ENCODE data around the gene SCN4A.
"Not testable (repeated sequence)": the region's sequence is repeated elsewhere in the genome, so short reads cannot be mapped to it uniquely, and the experiment has no call there.

The SCN4A gene

GRCh38 chr17:63925615-63926014 lies 47.1 kb downstream of the SCN4A start:
- no peak for DNase-seq (ENCODE audit: low read depth)
- H3K4me3 ChIP-seq (ENCODE audit: low read length), result no peak overlapping the region
- TF ChIP-seq, protein P1, sequence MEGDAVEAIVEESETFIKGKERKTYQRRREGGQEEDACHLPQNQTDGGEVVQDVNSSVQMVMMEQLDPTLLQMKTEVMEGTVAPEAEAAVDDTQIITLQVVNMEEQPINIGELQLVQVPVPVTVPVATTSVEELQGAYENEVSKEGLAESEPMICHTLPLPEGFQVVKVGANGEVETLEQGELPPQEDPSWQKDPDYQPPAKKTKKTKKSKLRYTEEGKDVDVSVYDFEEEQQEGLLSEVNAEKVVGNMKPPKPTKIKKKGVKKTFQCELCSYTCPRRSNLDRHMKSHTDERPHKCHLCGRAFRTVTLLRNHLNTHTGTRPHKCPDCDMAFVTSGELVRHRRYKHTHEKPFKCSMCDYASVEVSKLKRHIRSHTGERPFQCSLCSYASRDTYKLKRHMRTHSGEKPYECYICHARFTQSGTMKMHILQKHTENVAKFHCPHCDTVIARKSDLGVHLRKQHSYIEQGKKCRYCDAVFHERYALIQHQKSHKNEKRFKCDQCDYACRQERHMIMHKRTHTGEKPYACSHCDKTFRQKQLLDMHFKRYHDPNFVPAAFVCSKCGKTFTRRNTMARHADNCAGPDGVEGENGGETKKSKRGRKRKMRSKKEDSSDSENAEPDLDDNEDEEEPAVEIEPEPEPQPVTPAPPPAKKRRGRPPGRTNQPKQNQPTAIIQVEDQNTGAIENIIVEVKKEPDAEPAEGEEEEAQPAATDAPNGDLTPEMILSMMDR (conservative IDR thresholded peaks at IDR 0.05; ENCODE audit: low read depth, low read length), result no peak

DNA sequence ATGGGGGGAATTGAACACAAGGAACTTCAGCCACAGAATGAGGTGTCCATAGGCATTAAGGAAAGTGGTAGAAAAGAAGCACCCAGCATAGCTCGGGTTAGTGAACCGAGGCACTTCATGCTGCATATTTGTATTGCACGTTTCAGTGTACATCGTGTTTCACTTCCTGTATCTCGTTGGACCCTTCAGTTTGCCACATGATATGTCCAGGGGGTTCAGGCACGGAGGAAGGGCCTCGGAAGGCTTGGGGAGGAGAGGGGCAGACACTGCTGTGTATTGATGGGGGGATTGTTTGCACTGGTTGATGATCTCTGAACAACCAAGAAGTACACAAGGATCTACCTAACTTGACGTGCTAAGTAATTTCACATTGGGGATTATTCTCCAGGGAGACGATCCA lies 50.3 kb downstream of the SCN4A start:
- not testable (repeated sequence) for DNase-seq (ENCODE audit: low read depth); H3K4me3 ChIP-seq (ENCODE audit: low read length)

DNA sequence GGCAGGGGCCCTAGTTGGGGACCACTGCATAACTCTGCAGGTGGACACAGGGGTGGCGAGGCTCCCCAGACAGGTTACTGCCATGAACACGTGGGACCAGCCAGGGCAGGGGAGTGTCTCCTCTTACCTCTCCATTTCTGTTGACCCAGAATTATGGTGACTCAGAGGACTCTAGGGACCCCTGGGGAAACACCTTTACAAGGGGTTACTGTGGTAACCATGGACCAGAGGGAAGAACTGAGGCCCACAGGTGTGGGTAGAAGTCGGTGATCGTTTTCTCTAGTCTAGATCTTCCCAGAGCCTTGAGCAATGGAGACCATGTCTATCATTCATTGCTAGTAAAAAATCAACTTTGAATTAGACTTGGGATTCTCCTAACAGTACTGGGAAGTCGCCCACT lies 51.9 kb downstream of the SCN4A start:
- H3K4me3 ChIP-seq (ENCODE audit: low read length); DNase-seq (ENCODE audit: low read depth): not testable (repeated sequence)

DNA sequence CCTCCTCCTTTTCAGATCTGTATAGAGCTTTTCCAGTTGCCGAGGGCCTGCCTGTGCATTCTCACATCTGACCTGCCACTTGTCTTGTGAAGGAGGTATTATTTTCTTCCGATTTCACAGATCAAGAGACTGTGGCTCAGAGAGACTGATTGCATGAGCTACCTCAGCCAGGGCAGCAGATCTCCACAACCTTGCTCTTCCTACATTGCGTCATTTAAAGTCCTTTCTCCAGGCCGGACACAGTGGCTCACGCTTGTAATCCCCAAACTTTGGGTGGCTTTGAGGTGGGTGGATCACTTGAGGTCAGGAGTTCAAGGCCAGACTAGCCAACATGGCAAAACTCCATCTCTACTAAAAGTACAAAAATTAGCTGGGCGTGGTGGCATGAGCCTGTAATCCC lies 52.7 kb downstream of the SCN4A start:
- DNase-seq (ENCODE audit: low read depth); H3K4me3 ChIP-seq (ENCODE audit: low read length): not testable (repeated sequence)

DNA sequence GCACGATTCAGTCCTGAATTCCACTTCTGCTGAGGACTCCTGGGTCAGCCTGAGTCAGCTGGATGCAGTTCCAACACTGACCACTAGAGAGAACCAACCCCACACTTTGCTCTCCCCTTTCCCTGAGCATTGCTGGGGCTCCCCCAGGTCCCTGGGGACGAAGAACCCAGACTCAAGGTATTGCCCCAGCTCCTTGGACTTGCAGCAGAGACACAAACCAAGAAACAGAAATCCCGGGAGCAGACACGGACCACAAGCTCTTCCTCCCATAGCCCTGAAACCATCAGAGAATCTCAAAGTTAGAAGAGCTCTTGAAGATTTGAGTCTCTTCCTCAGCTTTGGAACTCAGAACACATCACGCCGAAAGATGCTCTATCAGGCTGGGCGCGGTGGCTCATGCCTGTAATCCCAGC lies 53.4 kb downstream of the SCN4A start:
- H3K4me3 ChIP-seq (ENCODE audit: low read length), result no peak overlapping the region
- DNase-seq (ENCODE audit: low read depth), result no peak
- TF ChIP-seq, protein P1 (conservative IDR thresholded peaks at IDR 0.05; ENCODE audit: low read depth, low read length), result peak; percentile 94

DNA sequence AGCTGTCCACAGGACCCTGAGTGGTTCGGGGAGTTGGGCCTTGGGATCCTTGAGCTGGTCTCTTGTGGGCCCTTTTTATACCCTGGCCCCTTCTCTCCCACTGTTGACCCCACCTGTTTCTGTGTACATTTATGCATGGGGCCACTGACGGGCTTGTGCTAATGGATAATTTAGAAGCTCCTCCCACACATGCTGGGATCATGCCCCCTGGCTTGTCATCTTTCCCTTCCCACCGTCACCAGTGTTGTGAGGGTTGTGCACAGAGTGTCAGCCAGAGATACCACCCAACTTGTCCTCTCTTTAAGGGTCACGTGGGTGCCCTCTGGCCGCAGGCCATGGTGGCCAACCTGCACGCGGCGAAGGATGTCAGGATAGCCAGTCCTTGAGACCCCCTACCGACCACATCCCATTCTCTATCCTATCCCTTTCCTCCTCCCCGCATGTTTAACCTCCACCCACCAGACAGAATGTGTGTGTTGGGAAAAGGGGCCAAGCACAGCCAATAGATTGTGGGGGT lies 53.9 kb downstream of the SCN4A start, which contains the start of gene GH1:
GH1 (minus strand) TSS at position 51 of the 517 bp plus-strand sequence. CDS start 63 bp downstream, outside the sequence.
- H3K4me3 ChIP-seq (ENCODE audit: low read length); DNase-seq (ENCODE audit: low read depth): not testable (repeated sequence)

DNA sequence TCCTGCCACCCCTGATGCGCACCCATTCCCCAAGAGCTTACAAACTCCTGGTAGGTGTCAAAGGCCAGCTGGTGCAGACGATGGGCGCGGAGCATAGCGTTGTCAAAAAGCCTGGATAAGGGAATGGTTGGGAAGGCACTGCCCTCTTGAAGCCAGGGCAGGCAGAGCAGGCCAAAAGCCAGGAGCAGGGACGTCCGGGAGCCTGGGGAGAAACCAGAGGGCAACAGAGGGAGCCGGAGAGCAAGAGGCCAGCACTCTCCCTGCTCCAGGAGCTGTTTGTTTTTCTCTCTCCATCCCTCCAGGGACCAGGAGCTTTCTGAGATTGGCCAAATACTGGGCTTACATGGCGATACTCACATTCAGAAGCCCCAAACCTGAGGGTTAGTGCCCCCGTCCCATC lies 54.4 kb downstream of the SCN4A start:
- no peak overlapping the region for H3K4me3 ChIP-seq (ENCODE audit: low read length)
- DNase-seq (ENCODE audit: low read depth), result no peak
- TF ChIP-seq, protein P1 (conservative IDR thresholded peaks at IDR 0.05; ENCODE audit: low read depth, low read length), result peak; percentile 7

DNA sequence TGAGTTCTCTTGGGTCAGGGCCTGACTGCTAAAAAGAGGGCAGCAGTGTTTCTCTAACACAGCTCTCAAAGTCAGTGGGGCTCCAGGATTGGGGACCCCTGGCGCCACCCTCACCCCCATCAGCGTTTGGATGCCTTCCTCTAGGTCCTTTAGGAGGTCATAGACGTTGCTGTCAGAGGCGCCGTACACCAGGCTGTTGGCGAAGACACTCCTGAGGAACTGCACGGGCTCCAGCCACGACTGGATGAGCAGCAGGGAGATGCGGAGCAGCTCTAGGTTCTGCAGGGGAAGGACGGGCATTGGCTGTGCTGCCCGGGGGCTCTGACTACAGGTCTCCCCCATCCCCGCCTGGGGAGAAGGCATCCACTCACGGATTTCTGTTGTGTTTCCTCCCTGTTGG lies 55.1 kb downstream of the SCN4A start:
- TF ChIP-seq, protein P1 (conservative IDR thresholded peaks at IDR 0.05; ENCODE audit: low read depth, low read length), result no peak
- no peak for DNase-seq (ENCODE audit: low read depth)

GRCh38 chr17:63917206-63917605 lies 55.5 kb downstream of the SCN4A start:
- not testable (repeated sequence) for DNase-seq (ENCODE audit: low read depth); H3K4me3 ChIP-seq (ENCODE audit: low read length)

More for the DNA sequence above, 55.1 kb downstream of the SCN4A start:
- H3K4me3 ChIP-seq (ENCODE audit: low read length), result no peak overlapping the region

GRCh38 chr17:63916566-63917185 lies 56.0 kb downstream of the SCN4A start:
- DNase-seq (ENCODE audit: low read depth), result no peak
- TF ChIP-seq, protein P1 (conservative IDR thresholded peaks at IDR 0.05; ENCODE audit: low read depth, low read length), result no peak
- H3K4me3 ChIP-seq (ENCODE audit: low read length), result no peak overlapping the region

GRCh38 chr17:63915753-63916152 lies 57.0 kb downstream of the SCN4A start:
- DNase-seq (ENCODE audit: low read depth); H3K4me3 ChIP-seq (ENCODE audit: low read length): not testable (repeated sequence)
